Middle frontal gyrus (tissue), 1 donor: ENCODE data around the gene GNAO1.
"Not testable (repeated sequence)": the region's sequence is repeated elsewhere in the genome, so short reads cannot be mapped to it uniquely, and the experiment has no call there.

Experiments
- DNase-seq: peaks from one replicate; pipeline ENCODE4 v3.0.0-alpha.2; 2015; ENCODE audit warnings: low spot score; ENCODE audit errors: extremely low spot score

GNAO1 gene

DNA sequence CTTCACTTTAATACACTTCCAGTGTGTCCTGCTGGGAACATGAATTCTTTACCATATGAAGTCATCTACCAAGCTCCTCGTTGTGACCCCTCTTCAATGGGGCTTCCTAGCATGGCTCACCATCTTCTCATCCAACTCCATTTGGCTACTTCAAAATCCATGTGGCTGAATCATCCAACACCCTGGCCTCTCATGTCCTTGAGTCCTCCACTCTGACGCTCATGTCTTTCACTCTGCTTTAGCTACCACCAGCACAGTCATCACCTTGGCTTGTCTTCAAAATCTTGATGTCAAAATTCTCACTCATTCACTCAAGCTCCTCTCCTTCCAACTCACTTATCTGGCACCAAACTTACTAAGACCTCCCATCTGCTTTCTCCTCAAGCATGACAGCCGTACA, 198.3 kb downstream of the GNAO1 start:
- no peak for DNase-seq

DNA sequence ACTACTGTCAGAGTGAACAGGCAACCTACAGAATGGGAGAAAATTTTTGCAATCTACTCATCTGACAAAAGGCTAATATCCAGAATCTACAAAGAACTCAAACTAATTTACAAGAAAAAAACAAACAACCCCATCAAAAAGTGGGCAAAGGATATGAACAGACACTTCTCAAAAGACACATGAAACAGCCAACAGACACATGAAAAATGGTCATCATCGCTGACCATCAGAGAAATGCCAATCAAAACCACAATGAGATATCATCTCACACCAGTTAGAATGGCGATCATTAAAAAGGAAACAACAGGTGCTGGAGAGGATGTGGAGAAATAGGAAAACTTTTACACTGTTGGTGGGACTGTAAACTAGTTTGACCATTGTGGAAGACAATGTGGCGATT, 205.4 kb downstream of the GNAO1 start:
- not testable (repeated sequence) for DNase-seq

DNA sequence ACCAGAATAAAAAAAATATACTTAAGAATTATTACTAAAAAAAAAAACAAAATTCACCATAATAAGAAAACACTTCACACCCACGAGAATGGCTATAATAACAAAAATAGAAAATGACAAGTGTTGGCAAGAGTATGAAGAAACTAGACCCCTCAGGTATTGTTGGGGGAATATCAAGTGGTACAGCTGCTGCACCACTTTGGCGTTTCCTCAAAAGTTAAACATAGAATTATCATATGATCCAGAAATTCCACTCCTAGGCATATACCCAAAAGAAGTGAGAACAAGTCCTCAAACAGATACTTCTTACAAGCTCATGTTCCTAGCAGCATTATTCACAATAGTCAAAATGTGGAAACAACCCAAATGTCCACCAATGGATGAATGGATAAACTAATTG, 207.8 kb downstream of the GNAO1 start:
- no peak for DNase-seq

DNA sequence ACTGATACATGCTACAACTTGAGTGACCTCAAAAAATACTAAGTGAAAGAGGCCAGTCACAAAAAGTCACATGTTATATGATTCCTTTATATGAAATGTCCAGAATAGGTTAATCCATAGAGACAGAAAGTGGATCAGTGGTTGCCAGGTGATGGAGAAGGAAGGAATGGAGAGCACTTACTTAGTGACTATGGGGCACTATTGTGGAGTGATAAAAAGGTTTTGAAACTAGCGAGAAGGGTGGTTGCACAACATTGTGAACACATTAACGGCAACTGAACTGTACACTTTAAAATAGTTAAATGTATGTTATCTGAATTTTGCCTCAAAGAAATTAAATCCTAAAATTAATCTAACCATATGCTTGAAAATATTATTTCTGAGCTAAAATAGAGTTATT, 208.2 kb downstream of the GNAO1 start:
- DNase-seq = no peak

DNA sequence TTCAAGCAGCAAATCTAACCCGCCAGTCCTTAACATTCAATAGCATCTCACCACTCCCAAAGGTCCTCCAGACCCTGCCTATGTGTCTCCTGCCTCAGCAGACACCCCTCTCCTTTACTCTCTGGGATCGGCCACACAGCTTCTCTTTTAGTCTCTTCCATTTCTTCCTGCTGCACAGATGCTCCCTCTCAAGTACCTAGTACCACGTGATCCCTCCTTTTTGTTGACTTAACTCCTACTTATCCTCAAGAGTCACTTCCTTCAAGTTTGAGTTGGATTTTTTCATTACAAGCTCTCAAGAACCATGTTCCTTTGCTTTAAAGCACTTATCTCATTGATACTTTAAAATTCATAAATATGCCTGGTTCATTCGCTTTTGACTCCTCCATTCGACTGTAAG, 209.2 kb downstream of the GNAO1 start:
- DNase-seq = no peak

DNA sequence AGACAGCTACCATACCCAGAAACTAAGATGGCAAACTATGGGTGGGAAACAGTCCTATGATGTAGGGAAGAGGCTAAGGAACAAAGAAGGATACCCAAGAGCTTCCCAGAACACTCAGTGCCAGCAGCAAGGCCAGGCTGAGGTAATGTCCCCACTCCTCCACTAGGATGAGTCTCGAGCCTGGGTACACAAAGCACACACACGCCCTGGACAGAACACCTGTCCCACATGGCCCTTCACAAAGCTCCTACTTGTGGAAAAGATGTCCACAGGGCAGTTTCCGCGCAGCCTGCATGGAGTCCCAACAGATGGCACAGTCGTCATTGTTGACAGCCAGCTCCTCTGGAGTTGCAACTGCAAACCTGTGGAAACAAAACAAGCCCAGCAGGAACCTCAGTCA, 210.2 kb downstream of the GNAO1 start:
- no peak for DNase-seq

DNA sequence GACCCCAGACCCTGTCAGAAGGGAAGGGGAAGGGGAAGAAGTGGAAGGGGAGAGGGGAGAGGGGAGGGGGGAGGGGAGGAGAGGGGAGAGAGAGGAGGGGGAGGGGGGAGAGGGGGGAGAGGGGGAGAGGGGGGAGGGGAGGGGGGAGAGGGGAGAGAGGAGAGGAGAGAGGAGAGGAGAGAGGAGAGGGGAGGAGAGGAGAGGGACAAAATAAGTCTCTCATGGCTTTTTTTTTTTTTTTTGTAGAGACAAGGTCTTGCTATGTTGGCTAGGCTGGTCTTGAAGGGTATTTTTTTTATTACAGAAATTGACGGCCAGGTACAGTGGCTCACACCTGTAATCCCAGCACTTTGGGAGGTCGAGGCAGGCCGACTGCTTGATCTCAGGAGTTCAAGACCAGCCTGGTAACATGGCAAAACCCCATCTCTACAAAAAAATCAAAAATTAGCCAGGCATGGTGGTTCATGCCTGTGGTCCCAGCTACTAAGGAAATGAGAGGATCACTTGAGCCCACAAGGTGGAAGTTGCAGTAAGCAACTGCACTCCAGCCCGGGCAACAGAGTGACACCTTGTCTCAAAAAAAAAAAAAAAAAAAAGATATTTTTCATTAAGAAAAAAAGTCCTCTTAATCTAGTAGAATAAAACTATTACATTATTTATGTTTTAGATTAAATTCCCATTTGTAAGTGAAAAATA, 214.8 kb downstream of the GNAO1 start:
- no peak for DNase-seq
